HEK293T (cell line): ENCODE data around the gene FGF2.

Experiments used
- CTCF ChIA-PET: fragments of 350-600 bp; formaldehyde crosslinking; extraction: SDS; loops from one replicate; lab custom pipeline; 2021; ENCODE audit warnings: antibody characterized with exemption, inconsistent platforms; lab: Yijun Ruan, JAX
- POLR2A ChIA-PET: fragments of 350-600 bp; formaldehyde crosslinking; extraction: SDS; loops from one replicate; lab custom pipeline; 2020; ENCODE audit warnings: antibody characterized with exemption, inconsistent platforms; lab: Yijun Ruan, JAX
- DNase-seq: peaks from one replicate; pipeline ENCODE4 v3.0.0; 2012; ENCODE audit warnings: mixed read lengths; ENCODE audit errors: extremely low spot score
- ARNT ChIP-seq: fragments of 450-650 bp; IDR thresholded peaks from 2 replicates; pipeline ENCODE4 v1.6.1; 2017; ENCODE audit warnings: mild to moderate bottlenecking
- BHLHE40 ChIP-seq: fragments of 450-650 bp; IDR thresholded peaks from 2 replicates; pipeline ENCODE4 v1.6.1; 2016; ENCODE audit warnings: mild to moderate bottlenecking, moderate library complexity, borderline replicate concordance
- CTBP1 ChIP-seq: fragments of 450-650 bp; IDR thresholded peaks from 2 replicates; pipeline ENCODE4 v1.6.1; 2016; ENCODE audit warnings: borderline replicate concordance
- ELF4 ChIP-seq: fragments of 450-650 bp; IDR thresholded peaks from 2 replicates; pipeline ENCODE4 v1.6.1; 2017; ENCODE audit warnings: antibody characterized with exemption
- FOXA1 ChIP-seq: fragments of 450-650 bp; IDR thresholded peaks from 2 replicates; pipeline ENCODE4 v1.6.1; 2016; ENCODE audit warnings: mild to moderate bottlenecking
- FOXK2 ChIP-seq: fragments of 450-650 bp; IDR thresholded peaks from 2 replicates; pipeline ENCODE4 v1.6.1; 2016; ENCODE audit warnings: mild to moderate bottlenecking
- FOXM1 ChIP-seq: fragments of 450-650 bp; IDR thresholded peaks from 2 replicates; pipeline ENCODE4 v1.6.1; 2017; ENCODE audit warnings: mild to moderate bottlenecking, borderline replicate concordance
- HDGF ChIP-seq: fragments of 450-650 bp; IDR thresholded peaks from 2 replicates; pipeline ENCODE4 v1.6.1; 2017; ENCODE audit warnings: antibody characterized with exemption, borderline replicate concordance
- L3MBTL2 ChIP-seq: fragments of 450-650 bp; conservative IDR thresholded peaks from 2 replicates; pipeline ENCODE4 v1.6.1; 2016; ENCODE audit warnings: mild to moderate bottlenecking
- LEF1 ChIP-seq: fragments of 450-650 bp; IDR thresholded peaks from 2 replicates; pipeline ENCODE4 v1.6.1; 2017; ENCODE audit warnings: mild to moderate bottlenecking, borderline replicate concordance
- NFRKB ChIP-seq: fragments of 450-650 bp; IDR thresholded peaks from 2 replicates; pipeline ENCODE4 v1.6.1; 2016; ENCODE audit warnings: mild to moderate bottlenecking, moderate library complexity
- SP1 ChIP-seq: fragments of 450-650 bp; IDR thresholded peaks from 2 replicates; pipeline ENCODE4 v1.6.1; 2017
- SUZ12 ChIP-seq: fragments of 450-650 bp; IDR thresholded peaks from 2 replicates; pipeline ENCODE4 v1.6.1; 2016; ENCODE audit warnings: mild to moderate bottlenecking
- TARDBP ChIP-seq: fragments of 450-650 bp; IDR thresholded peaks from 2 replicates; pipeline ENCODE4 v1.6.1; 2016
- ZNF384 ChIP-seq: fragments of 450-650 bp; IDR thresholded peaks from 2 replicates; pipeline ENCODE4 v1.6.1; 2016
- TF ChIP-seq, protein P1 (sequence below): fragments of 450-650 bp; IDR thresholded peaks from 2 replicates; pipeline ENCODE4 v1.6.1; 2016

Gene FGF2

DNA sequence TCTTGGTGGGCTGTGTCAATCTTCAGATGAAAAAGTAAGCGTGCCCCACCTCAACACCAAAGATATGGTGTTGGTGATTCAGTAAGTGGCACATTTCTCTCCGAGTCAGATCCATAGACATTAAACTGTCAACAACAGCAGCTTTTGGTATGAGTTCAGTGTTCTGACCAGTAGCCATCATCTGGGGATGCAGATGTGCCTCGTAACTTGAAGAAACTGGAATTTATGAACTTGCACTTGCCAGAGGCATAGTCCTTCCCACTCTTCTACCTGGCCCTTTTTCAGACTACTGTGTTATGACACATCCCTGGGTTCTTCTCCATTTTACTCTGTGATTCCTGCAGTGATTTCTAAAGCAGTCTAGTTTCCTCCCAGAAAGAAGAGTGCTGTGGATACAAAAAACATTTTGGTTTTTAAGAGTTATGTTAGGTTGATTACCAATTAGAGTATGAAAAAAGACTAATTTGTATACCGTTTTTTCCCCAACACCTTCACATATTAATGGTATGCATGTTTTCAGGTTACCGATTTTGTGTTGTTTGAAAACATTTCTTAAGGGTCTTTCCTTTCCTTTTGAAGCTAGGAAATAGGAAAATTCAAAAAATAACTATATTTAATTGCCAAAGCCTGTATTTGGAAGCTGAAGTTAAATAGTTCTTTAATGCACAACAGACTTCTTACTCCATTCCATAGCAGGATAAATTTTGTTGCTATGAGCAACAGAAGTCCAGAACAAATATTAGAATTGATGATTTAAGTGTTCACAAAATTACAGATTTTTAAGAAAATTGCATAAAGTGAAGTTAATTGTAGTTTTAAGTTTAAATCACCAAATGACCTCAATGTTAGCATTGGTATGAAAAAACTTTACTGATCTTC, 56.5 kb downstream of the FGF2 start:
- no peak for TF ChIP-seq ELF4
- TF ChIP-seq FOXK2, result no peak
- POLR2A ChIA-PET, result no interaction called here
- CTCF ChIA-PET, result no interaction called here
- no peak for DNase-seq

DNA sequence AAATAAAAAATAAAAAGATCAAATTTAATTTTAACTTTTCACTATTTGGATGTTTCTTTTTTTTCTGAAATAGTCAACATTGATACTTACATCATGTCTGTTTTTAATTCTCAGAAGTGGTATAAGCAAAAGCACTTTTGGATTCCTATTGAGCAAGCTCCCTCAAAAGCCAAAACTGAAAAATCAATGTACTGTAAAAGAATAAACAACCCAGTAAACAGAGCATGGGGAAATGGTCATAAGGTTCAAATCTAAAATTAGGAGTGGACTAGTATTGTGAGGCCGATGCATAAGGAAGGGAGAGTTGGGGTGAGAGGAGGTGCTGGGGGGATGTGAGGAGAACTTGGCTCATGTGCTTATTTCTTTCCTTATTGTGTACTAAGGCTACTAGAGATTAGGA, 57.9 kb downstream of the FGF2 start:
- ChIA-PET CTCF (no interaction called here), POLR2A (no interaction called here)
- no peak for DNase-seq
- no peak for TF ChIP-seq HDGF
- no peak for TF ChIP-seq FOXA1
- no peak for TF ChIP-seq NFRKB
- no peak for TF ChIP-seq ARNT
- TF ChIP-seq, protein P1, sequence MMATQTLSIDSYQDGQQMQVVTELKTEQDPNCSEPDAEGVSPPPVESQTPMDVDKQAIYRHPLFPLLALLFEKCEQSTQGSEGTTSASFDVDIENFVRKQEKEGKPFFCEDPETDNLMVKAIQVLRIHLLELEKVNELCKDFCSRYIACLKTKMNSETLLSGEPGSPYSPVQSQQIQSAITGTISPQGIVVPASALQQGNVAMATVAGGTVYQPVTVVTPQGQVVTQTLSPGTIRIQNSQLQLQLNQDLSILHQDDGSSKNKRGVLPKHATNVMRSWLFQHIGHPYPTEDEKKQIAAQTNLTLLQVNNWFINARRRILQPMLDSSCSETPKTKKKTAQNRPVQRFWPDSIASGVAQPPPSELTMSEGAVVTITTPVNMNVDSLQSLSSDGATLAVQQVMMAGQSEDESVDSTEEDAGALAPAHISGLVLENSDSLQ, result no peak
- no peak for TF ChIP-seq BHLHE40
- TF ChIP-seq FOXK2, result no peak
- no peak for TF ChIP-seq SUZ12
- no peak for TF ChIP-seq CTBP1
- no peak for TF ChIP-seq ELF4
- no peak for TF ChIP-seq SP1
- no peak for TF ChIP-seq TARDBP
- no peak for TF ChIP-seq FOXM1
- TF ChIP-seq L3MBTL2, result no peak
- no peak for TF ChIP-seq LEF1
- no peak for TF ChIP-seq ZNF384

DNA sequence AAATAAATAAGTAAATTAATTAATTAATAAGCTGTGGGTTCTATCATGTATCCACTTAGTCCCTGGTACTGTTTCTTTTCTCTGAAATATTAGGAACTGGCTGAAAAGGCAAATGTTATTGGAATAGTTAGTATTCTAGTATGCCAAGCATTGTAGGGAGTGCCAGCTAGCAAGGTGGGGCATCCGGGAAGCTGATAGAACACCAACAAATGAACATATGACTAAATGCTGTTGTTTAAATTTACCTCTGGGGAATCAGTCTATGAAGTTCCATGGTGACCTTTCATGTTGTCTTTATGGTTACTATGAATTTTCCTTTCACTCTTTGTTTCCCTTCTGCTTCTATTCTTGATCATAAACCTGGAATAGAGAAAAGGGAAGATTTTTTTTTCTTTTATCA, 63.1 kb downstream of the FGF2 start:
- no peak for DNase-seq
- TF ChIP-seq HDGF (no peak), CTBP1 (no peak), LEF1 (no peak), ZNF384 (no peak), TARDBP (no peak), FOXM1 (no peak), SP1 (no peak), FOXA1 (no peak), L3MBTL2 (no peak), ARNT (no peak)
- TF ChIP-seq, protein P1, result no peak
- POLR2A ChIA-PET, result no interaction called here
- CTCF ChIA-PET, result no interaction called here

DNA sequence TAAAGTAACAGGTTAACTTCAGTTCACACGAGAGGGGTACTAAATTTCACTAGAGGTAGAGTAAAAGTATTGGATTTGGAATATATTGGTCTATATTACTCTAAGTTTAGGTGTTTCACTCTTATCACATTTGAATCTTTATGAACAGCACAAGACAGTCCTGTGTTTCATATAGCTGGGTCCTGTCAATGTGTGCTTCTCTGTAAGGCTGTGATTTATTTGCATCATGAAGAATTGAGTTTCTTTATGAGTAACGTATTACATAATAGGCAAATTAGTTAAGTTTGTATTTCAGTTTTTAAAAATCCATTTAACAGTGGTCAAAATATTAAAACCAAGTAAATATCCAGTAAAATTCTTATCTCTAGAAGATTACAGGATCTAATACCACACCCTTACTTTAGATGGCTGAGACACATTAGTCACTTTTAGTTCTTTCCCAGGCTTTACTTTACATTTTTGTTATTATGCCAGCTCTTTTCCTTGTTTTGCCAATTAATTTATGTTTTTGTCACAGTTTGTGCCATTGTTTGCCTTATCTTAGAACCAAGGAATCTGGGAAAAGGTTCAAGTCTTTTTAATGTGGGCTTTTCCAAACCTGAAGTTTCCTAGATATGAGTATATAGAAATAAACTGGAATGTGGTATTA, 63.6 kb downstream of the FGF2 start:
- ChIA-PET CTCF (no interaction called here), POLR2A (no interaction called here)
- DNase-seq, result no peak
- TF ChIP-seq SP1 (no peak), BHLHE40 (no peak), NFRKB (no peak), CTBP1 (no peak), LEF1 (no peak), ELF4 (no peak), L3MBTL2 (no peak), FOXM1 (no peak), SUZ12 (no peak), HDGF (no peak), FOXK2 (no peak), TARDBP (no peak), FOXA1 (no peak), ZNF384 (no peak), ARNT (no peak)
- TF ChIP-seq, protein P1, result no peak

DNA sequence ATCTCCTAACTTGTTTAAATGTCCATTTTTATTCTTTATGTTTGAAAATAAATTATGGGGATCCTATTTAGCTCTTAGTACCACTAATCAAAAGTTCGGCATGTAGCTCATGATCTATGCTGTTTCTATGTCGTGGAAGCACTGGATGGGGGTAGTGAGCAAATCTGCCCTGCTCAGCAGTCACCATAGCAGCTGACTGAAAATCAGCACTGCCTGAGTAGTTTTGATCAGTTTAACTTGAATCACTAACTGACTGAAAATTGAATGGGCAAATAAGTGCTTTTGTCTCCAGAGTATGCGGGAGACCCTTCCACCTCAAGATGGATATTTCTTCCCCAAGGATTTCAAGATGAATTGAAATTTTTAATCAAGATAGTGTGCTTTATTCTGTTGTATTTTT, 68.2 kb downstream of the FGF2 start:
- TF ChIP-seq ZNF384 (no peak), FOXK2 (no peak), ARNT (no peak), LEF1 (no peak), TARDBP (no peak)
- ChIA-PET POLR2A (no interaction called here), CTCF (no interaction called here)
- no peak for DNase-seq

DNA sequence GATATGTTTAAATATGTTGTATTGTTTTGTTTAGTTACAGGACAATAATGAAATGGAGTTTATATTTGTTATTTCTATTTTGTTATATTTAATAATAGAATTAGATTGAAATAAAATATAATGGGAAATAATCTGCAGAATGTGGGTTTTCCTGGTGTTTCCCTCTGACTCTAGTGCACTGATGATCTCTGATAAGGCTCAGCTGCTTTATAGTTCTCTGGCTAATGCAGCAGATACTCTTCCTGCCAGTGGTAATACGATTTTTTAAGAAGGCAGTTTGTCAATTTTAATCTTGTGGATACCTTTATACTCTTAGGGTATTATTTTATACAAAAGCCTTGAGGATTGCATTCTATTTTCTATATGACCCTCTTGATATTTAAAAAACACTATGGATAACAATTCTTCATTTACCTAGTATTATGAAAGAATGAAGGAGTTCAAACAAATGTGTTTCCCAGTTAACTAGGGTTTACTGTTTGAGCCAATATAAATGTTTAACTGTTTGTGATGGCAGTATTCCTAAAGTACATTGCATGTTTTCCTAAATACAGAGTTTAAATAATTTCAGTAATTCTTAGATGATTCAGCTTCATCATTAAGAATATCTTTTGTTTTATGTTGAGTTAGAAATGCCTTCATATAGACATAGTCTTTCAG, 68.8 kb downstream of the FGF2 start:
- ChIA-PET CTCF (no interaction called here), POLR2A (no interaction called here)
- TF ChIP-seq CTBP1, result no peak
- no peak for TF ChIP-seq BHLHE40
- no peak for TF ChIP-seq L3MBTL2
- TF ChIP-seq NFRKB, result no peak
- no peak for TF ChIP-seq HDGF
- TF ChIP-seq FOXM1, result no peak
- no peak for TF ChIP-seq ZNF384
- no peak for TF ChIP-seq SUZ12
- TF ChIP-seq, protein P1, result no peak
- TF ChIP-seq FOXK2, result no peak
- TF ChIP-seq TARDBP, result no peak
- TF ChIP-seq ELF4, result no peak
- no peak for TF ChIP-seq FOXA1
- no peak for DNase-seq
